A549 (cell line): Measurements from ENCODE around the gene ASCL5.

Experiments
- CBX8 ChIP-seq: fragments of 200-600 bp; sonication (generic); IDR thresholded peaks from 2 replicates; pipeline ENCODE4 v1.6.1; 2016
- CHD2 ChIP-seq: fragments of 150-350 bp; IDR thresholded peaks from 2 replicates; pipeline ENCODE4 v1.6.1; 2014; ENCODE audit warnings: low read length; ENCODE audit not compliant: partially characterized antibody
- ESRRA ChIP-seq: fragments of 150-350 bp; IDR thresholded peaks from 2 replicates; pipeline ENCODE4 v1.6.1; 2014; ENCODE audit warnings: mild to moderate bottlenecking, low read length, borderline replicate concordance
- FOSL2 ChIP-seq, 2 experiments: fragments of 450-650 bp in 1 of 2; fragments of >200 bp in 1 of 2; sonication (Bioruptor Twin) in 1 of 2; formaldehyde crosslinking; IDR thresholded peaks; 2 replicates each; pipeline versions ENCODE4 v1.5.0 to v1.6.1; 2016 to 2020; ENCODE audit warnings: mild to moderate bottlenecking in 1 of 2, moderate library complexity in 1 of 2
- HDAC2 ChIP-seq: fragments of 200-600 bp; sonication (generic); IDR thresholded peaks from 2 replicates; pipeline ENCODE4 v1.6.1; 2016
- POLR2A ChIP-seq: IDR thresholded peaks from 2 replicates; pipeline ENCODE4 v1.6.1; 2012; ENCODE audit warnings: mild to moderate bottlenecking, low read length
- USF2 ChIP-seq: fragments of 450-650 bp; IDR thresholded peaks from 2 replicates; pipeline ENCODE4 v1.6.1; 2014; ENCODE audit warnings: antibody characterized with exemption
- TF ChIP-seq, protein P1 (sequence below): fragments of >200 bp; sonication (Bioruptor Twin); formaldehyde crosslinking; IDR thresholded peaks from 3 replicates; pipeline ENCODE4 v1.5.1; 2016
- TF ChIP-seq, protein P2 (sequence below): fragments of 200-600 bp; sonication (generic); IDR thresholded peaks from 2 replicates; pipeline ENCODE4 v1.6.1; 2016; ENCODE audit warnings: antibody characterized with exemption, mild to moderate bottlenecking, moderate library complexity
- TF ChIP-seq, protein P3 (sequence below): IDR thresholded peaks from 2 replicates; pipeline ENCODE4 v1.6.1; 2012; ENCODE audit warnings: low read depth, borderline replicate concordance

GRCh38 chr1:201145132-201145531 is 18.1 kb upstream of the ASCL5 start:
- TF ChIP-seq, protein P1, sequence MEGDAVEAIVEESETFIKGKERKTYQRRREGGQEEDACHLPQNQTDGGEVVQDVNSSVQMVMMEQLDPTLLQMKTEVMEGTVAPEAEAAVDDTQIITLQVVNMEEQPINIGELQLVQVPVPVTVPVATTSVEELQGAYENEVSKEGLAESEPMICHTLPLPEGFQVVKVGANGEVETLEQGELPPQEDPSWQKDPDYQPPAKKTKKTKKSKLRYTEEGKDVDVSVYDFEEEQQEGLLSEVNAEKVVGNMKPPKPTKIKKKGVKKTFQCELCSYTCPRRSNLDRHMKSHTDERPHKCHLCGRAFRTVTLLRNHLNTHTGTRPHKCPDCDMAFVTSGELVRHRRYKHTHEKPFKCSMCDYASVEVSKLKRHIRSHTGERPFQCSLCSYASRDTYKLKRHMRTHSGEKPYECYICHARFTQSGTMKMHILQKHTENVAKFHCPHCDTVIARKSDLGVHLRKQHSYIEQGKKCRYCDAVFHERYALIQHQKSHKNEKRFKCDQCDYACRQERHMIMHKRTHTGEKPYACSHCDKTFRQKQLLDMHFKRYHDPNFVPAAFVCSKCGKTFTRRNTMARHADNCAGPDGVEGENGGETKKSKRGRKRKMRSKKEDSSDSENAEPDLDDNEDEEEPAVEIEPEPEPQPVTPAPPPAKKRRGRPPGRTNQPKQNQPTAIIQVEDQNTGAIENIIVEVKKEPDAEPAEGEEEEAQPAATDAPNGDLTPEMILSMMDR = no peak
- no peak for TF ChIP-seq POLR2A
- TF ChIP-seq FOSL2 (IDR thresholded peaks at IDR 0.05) = no peak
- TF ChIP-seq FOSL2 (CRISPR knock-in tag; IDR thresholded peaks at IDR 0.05) = no peak
- no peak for TF ChIP-seq CHD2
- no peak for TF ChIP-seq ESRRA
- TF ChIP-seq, protein P2, sequence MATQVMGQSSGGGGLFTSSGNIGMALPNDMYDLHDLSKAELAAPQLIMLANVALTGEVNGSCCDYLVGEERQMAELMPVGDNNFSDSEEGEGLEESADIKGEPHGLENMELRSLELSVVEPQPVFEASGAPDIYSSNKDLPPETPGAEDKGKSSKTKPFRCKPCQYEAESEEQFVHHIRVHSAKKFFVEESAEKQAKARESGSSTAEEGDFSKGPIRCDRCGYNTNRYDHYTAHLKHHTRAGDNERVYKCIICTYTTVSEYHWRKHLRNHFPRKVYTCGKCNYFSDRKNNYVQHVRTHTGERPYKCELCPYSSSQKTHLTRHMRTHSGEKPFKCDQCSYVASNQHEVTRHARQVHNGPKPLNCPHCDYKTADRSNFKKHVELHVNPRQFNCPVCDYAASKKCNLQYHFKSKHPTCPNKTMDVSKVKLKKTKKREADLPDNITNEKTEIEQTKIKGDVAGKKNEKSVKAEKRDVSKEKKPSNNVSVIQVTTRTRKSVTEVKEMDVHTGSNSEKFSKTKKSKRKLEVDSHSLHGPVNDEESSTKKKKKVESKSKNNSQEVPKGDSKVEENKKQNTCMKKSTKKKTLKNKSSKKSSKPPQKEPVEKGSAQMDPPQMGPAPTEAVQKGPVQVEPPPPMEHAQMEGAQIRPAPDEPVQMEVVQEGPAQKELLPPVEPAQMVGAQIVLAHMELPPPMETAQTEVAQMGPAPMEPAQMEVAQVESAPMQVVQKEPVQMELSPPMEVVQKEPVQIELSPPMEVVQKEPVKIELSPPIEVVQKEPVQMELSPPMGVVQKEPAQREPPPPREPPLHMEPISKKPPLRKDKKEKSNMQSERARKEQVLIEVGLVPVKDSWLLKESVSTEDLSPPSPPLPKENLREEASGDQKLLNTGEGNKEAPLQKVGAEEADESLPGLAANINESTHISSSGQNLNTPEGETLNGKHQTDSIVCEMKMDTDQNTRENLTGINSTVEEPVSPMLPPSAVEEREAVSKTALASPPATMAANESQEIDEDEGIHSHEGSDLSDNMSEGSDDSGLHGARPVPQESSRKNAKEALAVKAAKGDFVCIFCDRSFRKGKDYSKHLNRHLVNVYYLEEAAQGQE = no peak
- TF ChIP-seq USF2 = no peak
- no peak for TF ChIP-seq CBX8
- TF ChIP-seq, protein P3, sequence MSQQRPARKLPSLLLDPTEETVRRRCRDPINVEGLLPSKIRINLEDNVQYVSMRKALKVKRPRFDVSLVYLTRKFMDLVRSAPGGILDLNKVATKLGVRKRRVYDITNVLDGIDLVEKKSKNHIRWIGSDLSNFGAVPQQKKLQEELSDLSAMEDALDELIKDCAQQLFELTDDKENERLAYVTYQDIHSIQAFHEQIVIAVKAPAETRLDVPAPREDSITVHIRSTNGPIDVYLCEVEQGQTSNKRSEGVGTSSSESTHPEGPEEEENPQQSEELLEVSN = no peak
- TF ChIP-seq HDAC2 = no peak
